Measurements from ENCODE around the gene QKI.
A peak's percentile ranks its signal among the peaks of the same experiment; 100 is the strongest.

Gene QKI

DNA sequence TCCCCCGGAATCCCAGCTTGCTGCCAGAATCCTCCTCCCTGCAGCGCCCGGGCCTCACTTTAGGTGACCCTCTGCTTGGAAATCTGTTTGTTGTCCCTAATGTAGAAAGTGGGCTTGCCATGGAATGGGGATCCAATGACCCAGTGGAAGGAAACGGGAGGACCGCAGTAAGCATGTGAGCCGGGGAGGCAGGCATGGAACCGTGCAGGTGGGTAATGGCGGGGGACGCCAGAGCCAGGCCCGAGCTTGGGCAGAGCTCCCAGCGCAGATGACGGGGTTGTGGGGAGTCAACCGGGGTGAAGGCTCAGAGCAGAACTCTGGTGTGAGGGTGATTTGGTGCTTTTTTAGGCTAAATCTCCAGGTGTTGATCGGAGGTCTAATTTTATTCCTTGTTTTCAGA is 188.3 kb downstream of the QKI start:
- no peak overlapping the region for H3K4me3 Mint-ChIP-seq
- peak overlapping the region; percentile 66 for H3K27ac Mint-ChIP-seq
- H3K4me1 Mint-ChIP-seq: peaks cover 4% of the 10 kb centered on the region
- H3K36me3 Mint-ChIP-seq (ENCODE audit: low read depth): no peaks in the 10 kb centered on the region
- no peak for DNase-seq
- no peaks in the 10 kb centered on the region for H3K9me3 Mint-ChIP-seq
- no peaks in the 10 kb centered on the region for H3K27me3 Mint-ChIP-seq (ENCODE audit: low read depth, poor library complexity)
- TF ChIP-seq CTCF (IDR thresholded peaks at IDR 0.05): no peak

- Mint-ChIP-seq H3K9me3 (no peaks in the 10 kb centered on the region), H3K4me3 (no peak overlapping the region), H3K36me3 (ENCODE audit: low read depth) (no peaks in the 10 kb centered on the region), H3K4me1 (peaks cover 9% of the 10 kb centered on the region), H3K27me3 (ENCODE audit: low read depth, poor library complexity) (no peaks in the 10 kb centered on the region), H3K27ac (no peak overlapping the region)
- DNase-seq: no peak
- no peak for TF ChIP-seq CTCF (IDR thresholded peaks at IDR 0.05)
Observed at GRCh38 chr6:163603395-163603794, 188.9 kb downstream of the QKI start.

DNA sequence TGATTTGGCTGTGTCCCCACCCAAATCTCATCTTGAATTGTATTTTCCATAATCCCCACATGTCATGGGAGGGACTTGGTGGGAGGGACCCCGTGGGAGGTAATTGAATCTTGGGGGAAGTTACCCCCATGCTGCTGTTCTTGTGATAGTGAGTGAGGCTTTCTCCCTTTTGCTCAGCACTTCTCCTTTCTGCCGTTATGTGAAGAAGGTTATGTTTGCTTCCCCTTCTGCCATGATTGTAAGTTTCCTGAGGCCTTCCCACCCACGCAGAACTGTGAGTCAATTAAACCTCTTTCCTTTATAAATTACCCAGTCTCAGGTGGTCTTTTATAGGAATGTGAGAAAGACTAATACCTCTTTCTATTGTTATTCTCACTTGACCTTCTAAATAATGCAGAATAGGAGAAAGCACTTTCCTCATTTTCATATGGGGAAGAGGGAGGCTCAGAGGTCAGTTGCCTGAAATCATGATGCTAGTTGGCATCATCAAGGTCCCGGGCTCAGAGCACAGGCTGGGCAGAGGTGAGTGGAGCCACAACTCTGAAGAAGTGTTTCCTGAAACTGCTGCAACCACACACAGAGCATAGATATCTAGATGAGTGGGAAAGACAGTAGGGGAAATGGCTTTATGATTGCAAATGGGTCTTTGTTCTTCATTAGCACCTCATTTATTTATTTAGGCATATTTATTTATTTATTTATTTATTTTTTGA is 191.0 kb downstream of the QKI start:
- H3K9me3 Mint-ChIP-seq: no peaks in the 10 kb centered on the region
- no peak for TF ChIP-seq CTCF (IDR thresholded peaks at IDR 0.05)
- no peak overlapping the region for H3K27ac Mint-ChIP-seq
- H3K36me3 Mint-ChIP-seq (ENCODE audit: low read depth): no peaks in the 10 kb centered on the region
- no peak for DNase-seq
- peaks cover 4% of the 10 kb centered on the region for H3K27me3 Mint-ChIP-seq (ENCODE audit: low read depth, poor library complexity)
- H3K4me1 Mint-ChIP-seq: peaks cover 22% of the 10 kb centered on the region
- no peak overlapping the region for H3K4me3 Mint-ChIP-seq

DNA sequence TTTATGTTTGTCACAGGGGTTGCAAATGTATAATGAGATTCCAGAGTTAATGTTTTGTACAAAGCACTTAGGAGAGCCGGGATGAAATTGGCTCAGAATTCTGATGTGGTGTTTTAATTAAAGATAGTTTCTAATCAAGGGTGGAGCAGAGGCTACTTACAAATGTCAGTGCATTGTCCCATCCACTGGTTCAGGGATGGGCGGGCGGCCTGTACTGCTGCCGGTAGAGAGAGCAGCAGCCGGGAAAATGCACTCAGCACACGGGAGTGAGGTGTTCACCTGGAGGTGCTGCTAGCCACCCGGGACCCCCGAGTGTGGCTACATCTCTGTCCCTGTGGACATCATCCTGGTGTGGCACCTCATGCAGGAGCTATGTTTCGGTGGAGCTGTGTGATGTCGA is 193.3 kb downstream of the QKI start:
- no peak for TF ChIP-seq CTCF (IDR thresholded peaks at IDR 0.05)
- Mint-ChIP-seq H3K4me1 (peaks cover 23% of the 10 kb centered on the region), H3K9me3 (no peaks in the 10 kb centered on the region), H3K27me3 (ENCODE audit: low read depth, poor library complexity) (peaks cover 4% of the 10 kb centered on the region), H3K4me3 (no peak overlapping the region), H3K36me3 (ENCODE audit: low read depth) (no peaks in the 10 kb centered on the region), H3K27ac (no peak overlapping the region)
- no peak for DNase-seq

- DNase-seq: peak; percentile 12
- TF ChIP-seq CTCF (IDR thresholded peaks at IDR 0.05): no peak
- H3K9me3 Mint-ChIP-seq: no peaks in the 10 kb centered on the region
- H3K4me1 Mint-ChIP-seq: peaks cover 23% of the 10 kb centered on the region
- no peaks in the 10 kb centered on the region for H3K36me3 Mint-ChIP-seq (ENCODE audit: low read depth)
- H3K4me3 Mint-ChIP-seq: no peak overlapping the region
- H3K27ac Mint-ChIP-seq: no peak overlapping the region
- peaks cover 4% of the 10 kb centered on the region for H3K27me3 Mint-ChIP-seq (ENCODE audit: low read depth, poor library complexity)
Observed at GRCh38 chr6:163608204-163608644, 193.7 kb downstream of the QKI start.

DNA sequence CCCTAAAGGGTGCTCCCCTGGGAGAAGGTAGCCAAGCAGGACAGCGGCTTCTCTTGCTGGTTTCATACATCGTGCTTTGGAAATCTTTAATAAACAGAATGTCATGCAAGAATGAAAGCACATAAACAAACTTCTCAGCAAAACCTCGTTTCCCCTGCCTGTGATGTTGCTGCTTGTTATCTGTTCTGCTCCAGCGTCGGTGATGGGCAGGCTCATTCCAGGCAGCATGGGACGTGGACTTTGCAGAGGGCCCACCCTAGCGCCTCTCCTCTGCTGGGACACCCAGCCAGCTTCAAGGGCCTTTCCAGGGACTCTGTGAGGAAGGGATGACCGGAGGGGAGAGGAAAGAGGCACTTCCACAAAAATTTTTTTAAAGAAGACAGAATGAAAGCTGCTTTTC is 197.7 kb downstream of the QKI start:
- Mint-ChIP-seq H3K27ac (no peak overlapping the region), H3K36me3 (ENCODE audit: low read depth) (no peaks in the 10 kb centered on the region), H3K27me3 (ENCODE audit: low read depth, poor library complexity) (peaks cover 8% of the 10 kb centered on the region), H3K4me3 (no peak overlapping the region), H3K9me3 (no peaks in the 10 kb centered on the region), H3K4me1 (peaks cover 23% of the 10 kb centered on the region)
- DNase-seq: no peak
- TF ChIP-seq CTCF (IDR thresholded peaks at IDR 0.05): no peak
